IPS-NIHi11 (cell line): Measurements from ENCODE around the gene PSORS1C2.
"Not testable (repeated sequence)": the region's sequence is repeated elsewhere in the genome, so short reads cannot be mapped to it uniquely, and the experiment has no call there.

Source experiments
- DNase-seq: peaks from one replicate; pipeline ENCODE4 v3.0.0; 2012; ENCODE audit warnings: mixed read lengths, low spot score

Gene PSORS1C2

GRCh38 chr6:31138982-31139381 lies at the start of gene PSORS1C2:
Gene PSORS1C2 (minus strand): TSS chr6:31139066. CDS start chr6:31139026, 40 bp downstream.
- DNase-seq = no peak

- no peak for DNase-seq
Measured at GRCh38 chr6:31187780-31188194, 48.9 kb upstream of the PSORS1C2 start.

GRCh38 chr6:31186052-31186734 lies 47.3 kb upstream of the PSORS1C2 start:
- DNase-seq = no peak

GRCh38 chr6:31185695-31186051 lies 46.8 kb upstream of the PSORS1C2 start:
- DNase-seq = not testable (repeated sequence)

- DNase-seq = not testable (repeated sequence)
Measured at GRCh38 chr6:31183859-31184258, 45.0 kb upstream of the PSORS1C2 start.

- DNase-seq = not testable (repeated sequence)
Measured at GRCh38 chr6:31183287-31183686, 44.4 kb upstream of the PSORS1C2 start.

GRCh38 chr6:31180500-31180899 lies 41.6 kb upstream of the PSORS1C2 start:
- DNase-seq = peak; percentile 84

- no peak for DNase-seq
Measured at GRCh38 chr6:31179896-31180295, 41.0 kb upstream of the PSORS1C2 start.

- no peak for DNase-seq
Measured at GRCh38 chr6:31179042-31179386, 40.1 kb upstream of the PSORS1C2 start.

- DNase-seq = no peak
Measured at GRCh38 chr6:31178143-31179041, 39.5 kb upstream of the PSORS1C2 start.

GRCh38 chr6:31175971-31176370 lies 37.1 kb upstream of the PSORS1C2 start:
- no peak for DNase-seq

GRCh38 chr6:31174378-31174777 lies 35.5 kb upstream of the PSORS1C2 start:
- no peak for DNase-seq

GRCh38 chr6:31173406-31173805 lies 34.5 kb upstream of the PSORS1C2 start:
- DNase-seq = no peak

- peak; percentile 74 for DNase-seq
Measured at GRCh38 chr6:31172973-31173384, 34.1 kb upstream of the PSORS1C2 start.

GRCh38 chr6:31171931-31172905 lies 33.4 kb upstream of the PSORS1C2 start:
- DNase-seq = peak; percentile 69

- DNase-seq = no peak
Measured at GRCh38 chr6:31170987-31171671, 32.3 kb upstream of the PSORS1C2 start.

- DNase-seq = peak; percentile 68
Measured at GRCh38 chr6:31170600-31170881, 31.7 kb upstream of the PSORS1C2 start, which contains the start of gene POU5F1. Gene POU5F1 (minus strand): TSS chr6:31170682. CDS start chr6:31170620, 62 bp downstream.

- DNase-seq = not testable (repeated sequence)
Measured at GRCh38 chr6:31169858-31170599, 31.2 kb upstream of the PSORS1C2 start.

GRCh38 chr6:31169123-31169857 lies 30.4 kb upstream of the PSORS1C2 start:
- no peak for DNase-seq

GRCh38 chr6:31168606-31169005 lies 29.7 kb upstream of the PSORS1C2 start:
- no peak for DNase-seq
